ENCODE measurements around the gene MED27. TPM values are rescaled to one million over a fixed set of nuclear protein-coding genes. Genes with fewer than 3 reads are reported as not detected.

Gene MED27
- total and polyA plus RNA-seq, 9 of the 15 experiments (the other 6 are each of a cell fraction or from before 2014, with no cell fraction given), result 24.4 to 91.0 (median 36.1) TPM

DNA sequence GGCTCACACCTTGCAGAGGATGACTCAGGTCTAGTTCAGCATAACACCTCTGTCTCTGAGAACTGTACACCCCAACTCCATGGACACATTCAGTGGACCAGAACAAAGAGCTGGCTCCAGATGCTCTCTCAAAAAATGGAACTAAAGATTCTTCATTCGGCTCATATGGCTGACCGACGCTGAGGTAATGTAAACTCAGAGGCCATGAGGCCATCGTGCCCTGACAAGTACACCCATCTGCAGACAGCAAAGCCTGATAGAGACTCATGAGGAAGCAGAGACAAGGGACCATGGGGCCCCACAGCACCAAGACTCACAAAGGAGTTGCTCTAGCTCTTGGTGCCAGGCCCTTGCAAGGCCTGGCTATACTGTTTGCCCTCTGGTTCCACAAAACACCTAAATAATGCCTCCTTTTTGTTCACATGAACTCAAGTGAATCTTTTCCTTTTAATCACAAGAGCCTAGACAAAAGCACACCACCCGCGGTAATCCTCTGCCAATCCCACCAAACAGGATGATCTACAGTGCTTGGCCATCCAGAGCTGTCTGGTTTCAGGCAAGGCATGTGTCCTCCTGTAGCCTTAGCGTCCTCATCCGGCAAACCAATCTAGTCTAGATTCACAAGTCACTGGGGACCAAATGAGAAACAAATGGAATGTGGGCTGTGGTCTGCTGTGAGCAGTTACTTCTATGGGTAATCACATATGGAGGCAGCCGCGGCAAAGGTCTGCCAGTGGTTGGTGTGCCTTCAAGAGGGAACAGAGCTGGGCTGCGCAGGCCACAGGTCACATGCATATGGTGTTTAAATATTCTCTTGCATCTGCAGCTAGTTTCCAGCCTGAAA lies 22.7 kb downstream of the MED27 start:
- H3K9me3 ChIP-seq (replicated peaks; ENCODE audit: control insufficient read depth, insufficient read depth, low read depth, low read length), result no peaks in the 10 kb centered on the region
- H2AFZ ChIP-seq (ENCODE audit: low read depth, low read length), result no peak overlapping the region
- no peaks in the 10 kb centered on the region for H3K27me3 ChIP-seq (ENCODE audit: control insufficient read depth in 2 of 2, insufficient read depth in 2 of 2, low read length in 2 of 2)
- peaks cover 0 to 9% of the 10 kb centered on the region in 2 experiments; a peak in 3 of 5 replicates for H3K4me1 ChIP-seq (replicated peaks in 1 of 2; ENCODE audit: control insufficient read depth in 2 of 2, insufficient read depth in 2 of 2, low read length in 2 of 2)
- ATAC-seq (no peak), DNase-seq (ENCODE audit: extremely low read depth in 1 of 4, low spot score in 3 of 4) (no peak), FAIRE-seq (no peak)
- peaks cover 16% of the 10 kb centered on the region for H4K20me1 ChIP-seq (replicated peaks; ENCODE audit: control insufficient read depth, insufficient read depth, low read length)
- in situ Hi-C loops (cut with MboI), result no loop called here
- H3K9ac ChIP-seq (ENCODE audit: insufficient read depth in 1 of 2, low read depth in 2 of 2, low read length in 2 of 2), result no peak overlapping the region
- POLR2A ChIA-PET, result no interaction called here
- no peak overlapping the region for H3K4me3 ChIP-seq
- H3K27ac ChIP-seq (ENCODE audit: extremely low read depth, low read depth, low read length), result no peak overlapping the region
- 79% methylated on average over 11 of the region's 11 CpGs for WGBS (ENCODE audit: insufficient coverage, low coverage, missing lambda C conversion rate)
- H3K9me1 ChIP-seq (ENCODE audit: control insufficient read depth, insufficient read depth, low read length), result no peaks in the 10 kb centered on the region
- peaks cover 19% of the 10 kb centered on the region; the same call in 2 of the 3 replicates for H3K79me2 ChIP-seq (ENCODE audit: control insufficient read depth, insufficient read depth, low read length)
- 0 out of 3 replicates have a peak, but pooled peaks cover 3% of the 10 kb centered on the region for H3K36me3 ChIP-seq (ENCODE audit: control insufficient read depth, insufficient read depth, low read length)
- intact Hi-C loops (cut with micrococcal nuclease), result no loop called here
- no TSS peak for BruUV-seq (replicated peaks)
- no peak overlapping the region for H3K4me2 ChIP-seq (ENCODE audit: insufficient read depth, low read length)
- CTCF ChIA-PET (ENCODE audit: low intra/inter-chr PET ratio), result no interaction called here
- TF ChIP-seq, protein P1, sequence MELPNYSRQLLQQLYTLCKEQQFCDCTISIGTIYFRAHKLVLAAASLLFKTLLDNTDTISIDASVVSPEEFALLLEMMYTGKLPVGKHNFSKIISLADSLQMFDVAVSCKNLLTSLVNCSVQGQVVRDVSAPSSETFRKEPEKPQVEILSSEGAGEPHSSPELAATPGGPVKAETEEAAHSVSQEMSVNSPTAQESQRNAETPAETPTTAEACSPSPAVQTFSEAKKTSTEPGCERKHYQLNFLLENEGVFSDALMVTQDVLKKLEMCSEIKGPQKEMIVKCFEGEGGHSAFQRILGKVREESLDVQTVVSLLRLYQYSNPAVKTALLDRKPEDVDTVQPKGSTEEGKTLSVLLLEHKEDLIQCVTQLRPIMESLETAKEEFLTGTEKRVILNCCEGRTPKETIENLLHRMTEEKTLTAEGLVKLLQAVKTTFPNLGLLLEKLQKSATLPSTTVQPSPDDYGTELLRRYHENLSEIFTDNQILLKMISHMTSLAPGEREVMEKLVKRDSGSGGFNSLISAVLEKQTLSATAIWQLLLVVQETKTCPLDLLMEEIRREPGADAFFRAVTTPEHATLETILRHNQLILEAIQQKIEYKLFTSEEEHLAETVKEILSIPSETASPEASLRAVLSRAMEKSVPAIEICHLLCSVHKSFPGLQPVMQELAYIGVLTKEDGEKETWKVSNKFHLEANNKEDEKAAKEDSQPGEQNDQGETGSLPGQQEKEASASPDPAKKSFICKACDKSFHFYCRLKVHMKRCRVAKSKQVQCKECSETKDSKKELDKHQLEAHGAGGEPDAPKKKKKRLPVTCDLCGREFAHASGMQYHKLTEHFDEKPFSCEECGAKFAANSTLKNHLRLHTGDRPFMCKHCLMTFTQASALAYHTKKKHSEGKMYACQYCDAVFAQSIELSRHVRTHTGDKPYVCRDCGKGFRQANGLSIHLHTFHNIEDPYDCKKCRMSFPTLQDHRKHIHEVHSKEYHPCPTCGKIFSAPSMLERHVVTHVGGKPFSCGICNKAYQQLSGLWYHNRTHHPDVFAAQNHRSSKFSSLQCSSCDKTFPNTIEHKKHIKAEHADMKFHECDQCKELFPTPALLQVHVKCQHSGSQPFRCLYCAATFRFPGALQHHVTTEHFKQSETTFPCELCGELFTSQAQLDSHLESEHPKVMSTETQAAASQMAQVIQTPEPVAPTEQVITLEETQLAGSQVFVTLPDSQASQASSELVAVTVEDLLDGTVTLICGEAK (IDR thresholded peaks at IDR 0.05), result no peak
- TF ChIP-seq, protein P1 (CRISPR knock-in tag; IDR thresholded peaks at IDR 0.05), result no peak
- TF ChIP-seq ZSCAN32 (CRISPR knock-in tag; IDR thresholded peaks at IDR 0.05), result no peak
- TF ChIP-seq, protein P2, sequence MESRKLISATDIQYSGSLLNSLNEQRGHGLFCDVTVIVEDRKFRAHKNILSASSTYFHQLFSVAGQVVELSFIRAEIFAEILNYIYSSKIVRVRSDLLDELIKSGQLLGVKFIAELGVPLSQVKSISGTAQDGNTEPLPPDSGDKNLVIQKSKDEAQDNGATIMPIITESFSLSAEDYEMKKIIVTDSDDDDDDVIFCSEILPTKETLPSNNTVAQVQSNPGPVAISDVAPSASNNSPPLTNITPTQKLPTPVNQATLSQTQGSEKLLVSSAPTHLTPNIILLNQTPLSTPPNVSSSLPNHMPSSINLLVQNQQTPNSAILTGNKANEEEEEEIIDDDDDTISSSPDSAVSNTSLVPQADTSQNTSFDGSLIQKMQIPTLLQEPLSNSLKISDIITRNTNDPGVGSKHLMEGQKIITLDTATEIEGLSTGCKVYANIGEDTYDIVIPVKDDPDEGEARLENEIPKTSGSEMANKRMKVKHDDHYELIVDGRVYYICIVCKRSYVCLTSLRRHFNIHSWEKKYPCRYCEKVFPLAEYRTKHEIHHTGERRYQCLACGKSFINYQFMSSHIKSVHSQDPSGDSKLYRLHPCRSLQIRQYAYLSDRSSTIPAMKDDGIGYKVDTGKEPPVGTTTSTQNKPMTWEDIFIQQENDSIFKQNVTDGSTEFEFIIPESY (CRISPR knock-in tag; IDR thresholded peaks at IDR 0.05), result no peak
- TF ChIP-seq ZNF408 (CRISPR knock-in tag; IDR thresholded peaks at IDR 0.05; ENCODE audit: low read depth), result no peak
- no peak for TF ChIP-seq SOX6 (IDR thresholded peaks at IDR 0.05)
- TF ChIP-seq, protein P3, sequence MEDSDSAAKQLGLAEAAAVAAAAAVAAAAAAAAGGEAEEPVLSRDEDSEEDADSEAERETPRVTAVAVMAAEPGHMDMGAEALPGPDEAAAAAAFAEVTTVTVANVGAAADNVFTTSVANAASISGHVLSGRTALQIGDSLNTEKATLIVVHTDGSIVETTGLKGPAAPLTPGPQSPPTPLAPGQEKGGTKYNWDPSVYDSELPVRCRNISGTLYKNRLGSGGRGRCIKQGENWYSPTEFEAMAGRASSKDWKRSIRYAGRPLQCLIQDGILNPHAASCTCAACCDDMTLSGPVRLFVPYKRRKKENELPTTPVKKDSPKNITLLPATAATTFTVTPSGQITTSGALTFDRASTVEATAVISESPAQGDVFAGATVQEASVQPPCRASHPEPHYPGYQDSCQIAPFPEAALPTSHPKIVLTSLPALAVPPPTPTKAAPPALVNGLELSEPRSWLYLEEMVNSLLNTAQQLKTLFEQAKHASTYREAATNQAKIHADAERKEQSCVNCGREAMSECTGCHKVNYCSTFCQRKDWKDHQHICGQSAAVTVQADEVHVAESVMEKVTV (CRISPR knock-in tag; IDR thresholded peaks at IDR 0.05), result no peak
- TF ChIP-seq HNRNPUL1 (IDR thresholded peaks at IDR 0.05; ENCODE audit: low read length), result no peak
- TF ChIP-seq ETV1 (tag; conservative IDR thresholded peaks at IDR 0.05; ENCODE audit: low read depth), result no peak

All from K562 (cell line).